Osteoblast (primary cell): Measurements from ENCODE around the gene CD3D. TPM values are rescaled to one million over a fixed set of nuclear protein-coding genes. Genes with fewer than 3 reads are reported as not detected.

Experiments used
- DNase-seq: peaks from one replicate; pipeline ENCODE4 v3.0.0; 2011; ENCODE audit warnings: low spot score, mixed read lengths; ENCODE audit not compliant: insufficient read length; ENCODE audit errors: missing footprints
- H2AFZ ChIP-seq: 2 replicates; pipeline ENCODE4 v1.6.0; 2011; ENCODE audit warnings: mild to moderate bottlenecking, low read length
- H3K27ac ChIP-seq: 2 replicates; pipeline ENCODE4 v1.5.1; 2011; ENCODE audit warnings: mild to moderate bottlenecking, low read depth, low read length, moderate library complexity
- H3K27me3 ChIP-seq: 2 replicates; pipeline ENCODE4 v1.6.0; 2012; ENCODE audit warnings: mild to moderate bottlenecking, control low read depth, inconsistent platforms, low read length, moderate library complexity; ENCODE audit not compliant: insufficient read depth
- H3K36me3 ChIP-seq: 2 replicates; pipeline ENCODE4 v1.5.1; 2011; ENCODE audit warnings: mild to moderate bottlenecking, low read length, control low read depth, moderate library complexity; ENCODE audit not compliant: insufficient read depth
- H3K4me1 ChIP-seq: 2 replicates; pipeline ENCODE4 v1.5.1; 2011; ENCODE audit warnings: mild to moderate bottlenecking, low read length, control low read depth, moderate library complexity; ENCODE audit not compliant: insufficient read depth
- H3K4me2 ChIP-seq: 2 replicates; pipeline ENCODE4 v1.6.0; 2011; ENCODE audit warnings: mild to moderate bottlenecking, low read length; ENCODE audit not compliant: insufficient read depth
- H3K4me3 ChIP-seq: fragments of 200-600 bp; sonication (generic); 3 replicates; pipeline ENCODE4 v1.5.1; 2012; ENCODE audit warnings: mild to moderate bottlenecking, low read length, inconsistent platforms; ENCODE audit not compliant: insufficient read depth
- H3K79me2 ChIP-seq: 2 replicates; pipeline ENCODE4 v1.6.0; 2012; ENCODE audit warnings: mild to moderate bottlenecking, low read length, control low read depth, inconsistent platforms; ENCODE audit not compliant: insufficient read depth
- H3K9me3 ChIP-seq: 2 replicates; pipeline ENCODE4 v1.5.1; 2011; ENCODE audit warnings: low read depth, low read length, control low read depth
- H4K20me1 ChIP-seq: 2 replicates; pipeline ENCODE4 v1.6.0; 2012; ENCODE audit warnings: mild to moderate bottlenecking, low read length, control low read depth; ENCODE audit not compliant: insufficient read depth
- total RNA-seq: library from RNA; depleted of rRNA; stranded (reverse); fragments of >200 nt; gene quantifications from 2 replicates; pipeline ENCODE4 v1.2.3, GENCODE V29; 2012
- TF ChIP-seq, protein P1 (sequence below): IDR thresholded peaks from 2 replicates; pipeline ENCODE4 v1.5.1; 2011; ENCODE audit warnings: mild to moderate bottlenecking, low read depth, low read length, moderate library complexity; ENCODE audit errors: extremely low read depth

The CD3D gene
- total RNA-seq, 1 donor, result not detected

DNA sequence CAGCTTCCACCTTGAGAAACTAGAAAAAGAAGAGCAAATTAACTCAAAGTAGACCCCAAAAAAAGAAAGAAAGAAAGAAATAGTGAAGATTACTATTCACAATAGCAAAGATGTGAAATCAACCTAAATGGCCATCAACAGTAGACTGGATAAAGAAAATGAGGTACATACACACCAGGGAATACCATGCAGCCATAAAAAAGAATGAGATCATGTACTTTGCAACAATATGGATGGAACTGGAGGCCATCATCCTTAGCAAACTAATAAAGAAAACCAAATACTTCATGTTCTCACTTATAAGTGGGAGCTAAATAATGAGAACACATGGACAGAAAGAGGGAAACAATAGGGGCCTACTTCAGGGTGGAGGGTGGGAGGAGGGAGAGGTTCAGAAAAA, 13.8 kb downstream of the CD3D start:
- Histone ChIP-seq H2AFZ (no peak overlapping the region), H3K36me3 (no peaks in the 10 kb centered on the region), H4K20me1 (no peaks in the 10 kb centered on the region), H3K79me2 (no peaks in the 10 kb centered on the region), H3K27me3 (no peaks in the 10 kb centered on the region), H3K4me1 (no peaks in the 10 kb centered on the region), H3K4me2 (no peak overlapping the region), H3K4me3 (no peak overlapping the region), H3K27ac (no peak overlapping the region), H3K9me3 (no peaks in the 10 kb centered on the region)
- TF ChIP-seq, protein P1, sequence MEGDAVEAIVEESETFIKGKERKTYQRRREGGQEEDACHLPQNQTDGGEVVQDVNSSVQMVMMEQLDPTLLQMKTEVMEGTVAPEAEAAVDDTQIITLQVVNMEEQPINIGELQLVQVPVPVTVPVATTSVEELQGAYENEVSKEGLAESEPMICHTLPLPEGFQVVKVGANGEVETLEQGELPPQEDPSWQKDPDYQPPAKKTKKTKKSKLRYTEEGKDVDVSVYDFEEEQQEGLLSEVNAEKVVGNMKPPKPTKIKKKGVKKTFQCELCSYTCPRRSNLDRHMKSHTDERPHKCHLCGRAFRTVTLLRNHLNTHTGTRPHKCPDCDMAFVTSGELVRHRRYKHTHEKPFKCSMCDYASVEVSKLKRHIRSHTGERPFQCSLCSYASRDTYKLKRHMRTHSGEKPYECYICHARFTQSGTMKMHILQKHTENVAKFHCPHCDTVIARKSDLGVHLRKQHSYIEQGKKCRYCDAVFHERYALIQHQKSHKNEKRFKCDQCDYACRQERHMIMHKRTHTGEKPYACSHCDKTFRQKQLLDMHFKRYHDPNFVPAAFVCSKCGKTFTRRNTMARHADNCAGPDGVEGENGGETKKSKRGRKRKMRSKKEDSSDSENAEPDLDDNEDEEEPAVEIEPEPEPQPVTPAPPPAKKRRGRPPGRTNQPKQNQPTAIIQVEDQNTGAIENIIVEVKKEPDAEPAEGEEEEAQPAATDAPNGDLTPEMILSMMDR, result no peak
- DNase-seq, result no peak

DNA sequence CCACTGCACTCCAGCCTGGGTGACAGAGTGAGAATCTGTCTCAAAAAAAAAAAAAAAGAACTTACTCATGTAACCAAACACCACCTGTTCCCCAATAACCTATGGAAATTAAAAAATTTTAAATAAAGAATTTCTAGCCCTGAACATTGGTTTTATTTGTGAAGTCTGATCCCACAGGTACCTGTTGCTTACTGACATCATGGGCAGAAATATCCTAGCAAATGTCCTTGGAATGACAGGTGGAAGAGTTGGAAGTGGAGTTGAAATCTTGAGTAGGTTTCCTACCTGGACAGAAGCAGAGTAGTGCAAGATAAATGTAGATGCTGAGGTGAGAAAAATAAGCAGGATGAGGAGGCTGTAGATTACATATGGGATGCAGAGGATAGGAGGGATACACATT, 17.2 kb downstream of the CD3D start:
- TF ChIP-seq, protein P1, result no peak
- Histone ChIP-seq H2AFZ (no peak overlapping the region), H3K4me1 (no peaks in the 10 kb centered on the region), H3K4me2 (no peak overlapping the region), H3K9me3 (no peaks in the 10 kb centered on the region), H3K27ac (no peak overlapping the region), H3K79me2 (no peaks in the 10 kb centered on the region), H3K4me3 (no peak overlapping the region), H3K27me3 (no peaks in the 10 kb centered on the region), H3K36me3 (no peaks in the 10 kb centered on the region), H4K20me1 (no peaks in the 10 kb centered on the region)
- DNase-seq, result no peak

DNA sequence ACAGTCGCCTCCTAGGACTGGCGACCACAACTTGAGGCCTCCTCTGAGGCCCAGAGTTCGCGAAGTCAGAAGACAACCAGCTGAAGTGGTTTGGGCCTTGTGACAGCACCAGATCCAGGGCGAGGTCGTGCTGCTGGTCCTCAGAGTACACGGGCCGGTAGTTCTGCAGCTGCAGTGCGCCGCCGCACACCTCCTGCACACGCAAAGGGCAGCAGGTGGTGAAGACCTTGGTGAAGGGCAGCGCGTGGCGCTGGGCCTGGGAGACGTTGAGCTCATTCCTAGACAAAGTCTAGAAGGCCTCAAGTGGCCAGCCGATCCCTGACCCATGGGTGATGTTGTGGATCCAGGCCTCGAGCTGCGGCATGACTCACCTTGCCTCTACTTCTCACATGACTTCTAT, 19.8 kb downstream of the CD3D start:
- no peaks in the 10 kb centered on the region for H3K27me3 ChIP-seq
- no peaks in the 10 kb centered on the region for H3K9me3 ChIP-seq
- H3K4me3 ChIP-seq, result no peak overlapping the region
- no peak overlapping the region for H3K27ac ChIP-seq
- H3K4me2 ChIP-seq, result no peak overlapping the region
- no peaks in the 10 kb centered on the region for H4K20me1 ChIP-seq
- peak; percentile 35 for DNase-seq
- H3K79me2 ChIP-seq, result no peaks in the 10 kb centered on the region
- no peaks in the 10 kb centered on the region for H3K4me1 ChIP-seq
- H2AFZ ChIP-seq, result no peak overlapping the region
- no peaks in the 10 kb centered on the region for H3K36me3 ChIP-seq
- TF ChIP-seq, protein P1, result no peak

DNA sequence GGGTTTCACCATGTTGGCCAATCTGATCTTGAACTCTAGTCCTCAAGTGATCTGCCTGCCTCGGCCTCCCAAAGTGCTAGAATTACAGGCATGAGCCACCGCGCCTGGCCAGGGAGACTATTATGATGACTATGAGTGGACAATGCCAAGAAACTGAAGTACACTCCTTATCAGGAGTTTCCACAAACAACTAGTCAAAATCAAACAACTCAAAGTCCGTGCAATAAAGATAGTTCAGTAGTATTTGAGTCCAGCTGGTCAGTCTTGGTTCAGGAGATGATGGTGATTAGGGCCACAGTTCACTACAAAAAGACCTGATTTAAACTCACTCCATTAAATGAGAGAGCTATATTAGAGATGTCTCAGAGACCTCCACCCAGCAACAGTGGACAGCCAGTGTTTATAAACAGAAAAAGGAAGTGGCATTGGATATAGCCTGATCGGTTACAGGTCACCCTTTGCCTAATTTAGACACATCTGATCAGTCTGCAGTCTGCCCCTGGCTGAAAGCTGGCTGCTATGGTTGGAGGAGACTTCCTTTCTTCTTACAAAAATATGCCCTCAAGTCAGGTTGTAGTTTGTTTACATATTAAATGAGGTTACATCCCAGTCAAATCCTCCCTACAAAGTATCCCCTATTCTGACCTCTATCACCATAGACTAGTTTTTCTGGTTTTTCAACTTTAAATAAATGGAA, 21.0 kb downstream of the CD3D start:
- no peak overlapping the region for H3K4me3 ChIP-seq
- no peaks in the 10 kb centered on the region for H3K36me3 ChIP-seq
- H4K20me1 ChIP-seq, result no peaks in the 10 kb centered on the region
- H3K27me3 ChIP-seq, result no peaks in the 10 kb centered on the region
- H3K4me1 ChIP-seq, result peaks cover 3% of the 10 kb centered on the region
- TF ChIP-seq, protein P1, result no peak
- no peak for DNase-seq
- no peak overlapping the region for H2AFZ ChIP-seq
- H3K9me3 ChIP-seq, result no peaks in the 10 kb centered on the region
- H3K27ac ChIP-seq, result no peak overlapping the region
- no peaks in the 10 kb centered on the region for H3K79me2 ChIP-seq
- H3K4me2 ChIP-seq, result no peak overlapping the region
